K562 (cell line): Measurements from ENCODE around the gene ZC3H10. TPM values are rescaled to one million over a fixed set of nuclear protein-coding genes. Genes with fewer than 3 reads are reported as not detected.

ENCODE experiments used
- CTBP1 ChIP-seq: fragments of 450-650 bp; IDR thresholded peaks from 2 replicates; pipeline ENCODE4 v1.6.1; 2016; ENCODE audit warnings: borderline replicate concordance
- ETV1 ChIP-seq: fragments of 450-650 bp; conservative IDR thresholded peaks from 2 replicates; pipeline ENCODE4 v1.6.1; 2016; ENCODE audit warnings: missing genetic modification characterization, control low read depth, low read depth, missing compliant biosample characterization
- HCFC1 ChIP-seq: IDR thresholded peaks from 2 replicates; pipeline ENCODE4 v1.6.1; 2012; ENCODE audit warnings: low read depth, low read length, improper control_type of control experiment
- HDAC2 ChIP-seq: fragments of 450-650 bp; IDR thresholded peaks from 2 replicates; pipeline ENCODE4 v1.6.1; 2016; ENCODE audit warnings: mild to moderate bottlenecking
- HNRNPUL1 ChIP-seq: fragments of 200-400 bp; formaldehyde crosslinking; IDR thresholded peaks from 2 replicates; pipeline ENCODE4 v1.6.1; 2017; ENCODE audit warnings: low read length
- MYBL2 ChIP-seq, 2 experiments: fragments of 450-650 bp in 1 of 2; sonication (generic) in 1 of 2; formaldehyde crosslinking in 1 of 2; IDR thresholded peaks; 2 replicates each; pipeline versions ENCODE4 v1.6.1 to v1.8.1; 2017 to 2022; ENCODE audit warnings: borderline replicate concordance in 1 of 2, inconsistent platforms in 1 of 2, low read depth in 1 of 2, mild to moderate bottlenecking in 1 of 2, missing genetic modification reagents in 1 of 2, moderate library complexity in 1 of 2
- NONO ChIP-seq, 2 experiments: fragments of 200-400 bp in 1 of 2; fragments of 450-650 bp in 1 of 2; formaldehyde crosslinking in 1 of 2; IDR thresholded peaks; 2 replicates each; pipeline ENCODE4 v1.6.1; 2017; ENCODE audit warnings: low read depth in 2 of 2, mild to moderate bottlenecking in 2 of 2, moderate library complexity in 2 of 2, low read length in 1 of 2
- NR0B1 ChIP-seq: fragments of 450-650 bp; IDR thresholded peaks from one replicate; pipeline ENCODE4 v1.6.1; 2018; ENCODE audit warnings: mild to moderate bottlenecking, moderate library complexity; ENCODE audit not compliant: partially characterized antibody
- RBM22 ChIP-seq: fragments of 200-400 bp; formaldehyde crosslinking; IDR thresholded peaks from 2 replicates; pipeline ENCODE4 v1.6.1; 2018; ENCODE audit warnings: low read length, low read depth; ENCODE audit not compliant: poor library complexity, severe bottlenecking
- RBM39 ChIP-seq: fragments of 200-400 bp; formaldehyde crosslinking; optimal IDR thresholded peaks from 2 replicates; pipeline ENCODE3; 2018; ENCODE audit warnings: low read depth, low read length
- SAFB2 ChIP-seq: fragments of 200-400 bp; formaldehyde crosslinking; IDR thresholded peaks from 2 replicates; pipeline ENCODE4 v1.6.1; 2018; ENCODE audit warnings: borderline replicate concordance, low read length, low read depth, moderate library complexity; ENCODE audit not compliant: severe bottlenecking
- SMARCB1 ChIP-seq: IDR thresholded peaks from 2 replicates; pipeline ENCODE4 v1.6.1; 2011; ENCODE audit warnings: improper control_type of control experiment, low read depth; ENCODE audit not compliant: insufficient read length
- SP2 ChIP-seq: IDR thresholded peaks from 2 replicates; pipeline ENCODE4 v1.6.1; 2011; ENCODE audit warnings: mild to moderate bottlenecking, low read depth, low read length, moderate library complexity; ENCODE audit not compliant: poor library complexity, severe bottlenecking; ENCODE audit errors: extremely low read depth
- ZNF12 ChIP-seq: sonication (generic); formaldehyde crosslinking; IDR thresholded peaks from 2 replicates; pipeline ENCODE4 v1.4.0; 2020; ENCODE audit warnings: mild to moderate bottlenecking, missing genetic modification reagents
- ZNF561 ChIP-seq: fragments of 450-650 bp; formaldehyde crosslinking; conservative IDR thresholded peaks from 2 replicates; pipeline ENCODE4 v1.4.0; 2020; ENCODE audit warnings: mild to moderate bottlenecking, moderate library complexity
- ZNF76 ChIP-seq: fragments of 250-450 bp; sonication (Bioruptor Pico); IDR thresholded peaks from 2 replicates; pipeline ENCODE4 v1.4.0; 2020; ENCODE audit warnings: mild to moderate bottlenecking, moderate library complexity, borderline replicate concordance
- polyA plus RNA-seq, 8 experiments: library from polyadenylated mRNA; depleted of rRNA in 4 of 8; stranded (reverse) in 5 of 8; unstranded in 3 of 8; fragments of >200 nt; fragmentation: Nextera tagmentation in 2 of 8; fragmentation: Illumina TruSeq in 1 of 8; extraction: Ambion mirVana in 2 of 8; extraction: Trizol in 1 of 8; gene quantifications; 2 replicates each; pipeline versions ENCODE4 v1.2.1 to v1.2.3, GENCODE V29; 2011 to 2014; ENCODE audit warnings: inconsistent platforms in 1 of 8, missing spikeins in 1 of 8
- total RNA-seq, 7 experiments: library from RNA; depleted of rRNA in 6 of 7; stranded (reverse); fragments of >200 nt in 6 of 7; fragmentation: Illumina TruSeq in 2 of 7; extraction: Trizol in 2 of 7; gene quantifications; 2 replicates each; pipeline versions ENCODE4 v1.2.1 to v1.2.3, GENCODE V29; 2011 to 2021; ENCODE audit warnings: low replicate concordance in 1 of 7
- TF ChIP-seq, protein P1 (sequence below): sonication (generic); formaldehyde crosslinking; IDR thresholded peaks from 2 replicates; pipeline ENCODE4 v1.8.0; 2022; ENCODE audit warnings: missing genetic modification reagents, mild to moderate bottlenecking, moderate library complexity, borderline replicate concordance
- TF ChIP-seq, protein P2 (sequence below): fragments of 250-450 bp; sonication (Bioruptor Pico); IDR thresholded peaks from 2 replicates; pipeline ENCODE4 v1.4.0; 2020; ENCODE audit warnings: mild to moderate bottlenecking, moderate library complexity, borderline replicate concordance
- TF ChIP-seq, protein P3 (sequence below): sonication (generic); formaldehyde crosslinking; IDR thresholded peaks from 2 replicates; pipeline ENCODE4 v1.8.0; 2022; ENCODE audit warnings: mild to moderate bottlenecking, missing genetic modification reagents, borderline replicate concordance

ZC3H10 gene
- total and polyA plus RNA-seq, 9 of the 15 experiments (the other 6 are each of a cell fraction or from before 2014, with no cell fraction given) = 0.31 to 4.1 (median 1.6) TPM

- TF ChIP-seq ZNF76 (CRISPR knock-in tag) (no peak), SMARCB1 (no peak), ZNF12 (CRISPR knock-in tag) (no peak), RBM22 (no peak), CTBP1 (peak; percentile 87; the same call in 1 of the 2 replicates), HDAC2 (peak; percentile 84; the same call in 1 of the 2 replicates), HNRNPUL1 (no peak), MYBL2 (IDR thresholded peaks at IDR 0.05; ENCODE audit: low read depth) (no peak), MYBL2 (CRISPR knock-in tag; IDR thresholded peaks at IDR 0.05; ENCODE audit: borderline replicate concordance) (no peak), SP2 (no peak), RBM39 (no peak), ZNF561 (CRISPR knock-in tag) (no peak), ETV1 (tag) (no peak), HCFC1 (peak; percentile 17; the same call in 1 of the 2 replicates), SAFB2 (no peak), NR0B1 (no peak), NONO (IDR thresholded peaks at IDR 0.05; ENCODE audit: low read depth in 2 of 2, low read length in 1 of 2) (no peak)
- TF ChIP-seq, protein P1, sequence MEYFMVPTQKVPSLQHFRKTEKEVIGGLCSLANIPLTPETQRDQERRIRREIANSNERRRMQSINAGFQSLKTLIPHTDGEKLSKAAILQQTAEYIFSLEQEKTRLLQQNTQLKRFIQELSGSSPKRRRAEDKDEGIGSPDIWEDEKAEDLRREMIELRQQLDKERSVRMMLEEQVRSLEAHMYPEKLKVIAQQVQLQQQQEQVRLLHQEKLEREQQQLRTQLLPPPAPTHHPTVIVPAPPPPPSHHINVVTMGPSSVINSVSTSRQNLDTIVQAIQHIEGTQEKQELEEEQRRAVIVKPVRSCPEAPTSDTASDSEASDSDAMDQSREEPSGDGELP (CRISPR knock-in tag) = peak; percentile 80; the same call in 1 of the 2 replicates
- TF ChIP-seq, protein P2, sequence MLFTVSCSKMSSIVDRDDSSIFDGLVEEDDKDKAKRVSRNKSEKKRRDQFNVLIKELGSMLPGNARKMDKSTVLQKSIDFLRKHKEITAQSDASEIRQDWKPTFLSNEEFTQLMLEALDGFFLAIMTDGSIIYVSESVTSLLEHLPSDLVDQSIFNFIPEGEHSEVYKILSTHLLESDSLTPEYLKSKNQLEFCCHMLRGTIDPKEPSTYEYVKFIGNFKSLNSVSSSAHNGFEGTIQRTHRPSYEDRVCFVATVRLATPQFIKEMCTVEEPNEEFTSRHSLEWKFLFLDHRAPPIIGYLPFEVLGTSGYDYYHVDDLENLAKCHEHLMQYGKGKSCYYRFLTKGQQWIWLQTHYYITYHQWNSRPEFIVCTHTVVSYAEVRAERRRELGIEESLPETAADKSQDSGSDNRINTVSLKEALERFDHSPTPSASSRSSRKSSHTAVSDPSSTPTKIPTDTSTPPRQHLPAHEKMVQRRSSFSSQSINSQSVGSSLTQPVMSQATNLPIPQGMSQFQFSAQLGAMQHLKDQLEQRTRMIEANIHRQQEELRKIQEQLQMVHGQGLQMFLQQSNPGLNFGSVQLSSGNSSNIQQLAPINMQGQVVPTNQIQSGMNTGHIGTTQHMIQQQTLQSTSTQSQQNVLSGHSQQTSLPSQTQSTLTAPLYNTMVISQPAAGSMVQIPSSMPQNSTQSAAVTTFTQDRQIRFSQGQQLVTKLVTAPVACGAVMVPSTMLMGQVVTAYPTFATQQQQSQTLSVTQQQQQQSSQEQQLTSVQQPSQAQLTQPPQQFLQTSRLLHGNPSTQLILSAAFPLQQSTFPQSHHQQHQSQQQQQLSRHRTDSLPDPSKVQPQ (CRISPR knock-in tag) = no peak
- TF ChIP-seq, protein P3, sequence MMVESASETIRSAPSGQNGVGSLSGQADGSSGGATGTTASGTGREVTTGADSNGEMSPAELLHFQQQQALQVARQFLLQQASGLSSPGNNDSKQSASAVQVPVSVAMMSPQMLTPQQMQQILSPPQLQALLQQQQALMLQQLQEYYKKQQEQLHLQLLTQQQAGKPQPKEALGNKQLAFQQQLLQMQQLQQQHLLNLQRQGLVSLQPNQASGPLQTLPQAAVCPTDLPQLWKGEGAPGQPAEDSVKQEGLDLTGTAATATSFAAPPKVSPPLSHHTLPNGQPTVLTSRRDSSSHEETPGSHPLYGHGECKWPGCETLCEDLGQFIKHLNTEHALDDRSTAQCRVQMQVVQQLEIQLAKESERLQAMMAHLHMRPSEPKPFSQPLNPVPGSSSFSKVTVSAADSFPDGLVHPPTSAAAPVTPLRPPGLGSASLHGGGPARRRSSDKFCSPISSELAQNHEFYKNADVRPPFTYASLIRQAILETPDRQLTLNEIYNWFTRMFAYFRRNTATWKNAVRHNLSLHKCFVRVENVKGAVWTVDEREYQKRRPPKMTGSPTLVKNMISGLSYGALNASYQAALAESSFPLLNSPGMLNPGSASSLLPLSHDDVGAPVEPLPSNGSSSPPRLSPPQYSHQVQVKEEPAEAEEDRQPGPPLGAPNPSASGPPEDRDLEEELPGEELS = peak; percentile 75; the same call in 1 of the 2 replicates
Measured at GRCh38 chr12:56079723-56080555, 38.1 kb upstream of the ZC3H10 start, which contains the start of gene ERBB3 (continued).
